WTC11 (cell line): ENCODE data around the gene COL27A1.

Experiments used
- FOXP1 ChIP-seq: sonication (generic); formaldehyde crosslinking; IDR thresholded peaks from 2 replicates; pipeline ENCODE4 v1.8.0; 2022; ENCODE audit warnings: missing genetic modification reagents, mild to moderate bottlenecking, moderate library complexity, borderline replicate concordance
- GRHL2 ChIP-seq: fragments of 250-450 bp; sonication (Bioruptor Pico); IDR thresholded peaks from 2 replicates; pipeline ENCODE4 v1.8.0; 2022; ENCODE audit warnings: mild to moderate bottlenecking, moderate library complexity; ENCODE audit not compliant: insufficient replicate concordance, severe bottlenecking
- MXD4 ChIP-seq: fragments of 250-450 bp; sonication (Bioruptor Pico); IDR thresholded peaks from 2 replicates; pipeline ENCODE4 v1.8.0; 2021; ENCODE audit warnings: mild to moderate bottlenecking, moderate library complexity, borderline replicate concordance
- NFYB ChIP-seq: sonication (generic); formaldehyde crosslinking; conservative IDR thresholded peaks from 2 replicates; pipeline ENCODE4 v1.8.0; 2022; ENCODE audit warnings: low read depth, missing genetic modification reagents
- NR3C1 ChIP-seq: sonication (generic); formaldehyde crosslinking; conservative IDR thresholded peaks from 2 replicates; pipeline ENCODE4 v1.8.1; 2023; ENCODE audit warnings: low read depth, mild to moderate bottlenecking, missing genetic modification reagents
- ZNF232 ChIP-seq: sonication (generic); formaldehyde crosslinking; IDR thresholded peaks from 2 replicates; pipeline ENCODE4 v1.8.0; 2022; ENCODE audit warnings: mild to moderate bottlenecking, missing genetic modification reagents
- TF ChIP-seq, protein P1 (sequence below): fragments of 200-600 bp; IDR thresholded peaks from 2 replicates; pipeline ENCODE4 v1.8.0; 2022; ENCODE audit warnings: antibody characterized with exemption
- TF ChIP-seq, protein P2 (sequence below): sonication (generic); formaldehyde crosslinking; IDR thresholded peaks from 2 replicates; pipeline ENCODE4 v1.8.1; 2022; ENCODE audit warnings: low read depth, mild to moderate bottlenecking, moderate library complexity, missing genetic modification reagents, borderline replicate concordance

DNA sequence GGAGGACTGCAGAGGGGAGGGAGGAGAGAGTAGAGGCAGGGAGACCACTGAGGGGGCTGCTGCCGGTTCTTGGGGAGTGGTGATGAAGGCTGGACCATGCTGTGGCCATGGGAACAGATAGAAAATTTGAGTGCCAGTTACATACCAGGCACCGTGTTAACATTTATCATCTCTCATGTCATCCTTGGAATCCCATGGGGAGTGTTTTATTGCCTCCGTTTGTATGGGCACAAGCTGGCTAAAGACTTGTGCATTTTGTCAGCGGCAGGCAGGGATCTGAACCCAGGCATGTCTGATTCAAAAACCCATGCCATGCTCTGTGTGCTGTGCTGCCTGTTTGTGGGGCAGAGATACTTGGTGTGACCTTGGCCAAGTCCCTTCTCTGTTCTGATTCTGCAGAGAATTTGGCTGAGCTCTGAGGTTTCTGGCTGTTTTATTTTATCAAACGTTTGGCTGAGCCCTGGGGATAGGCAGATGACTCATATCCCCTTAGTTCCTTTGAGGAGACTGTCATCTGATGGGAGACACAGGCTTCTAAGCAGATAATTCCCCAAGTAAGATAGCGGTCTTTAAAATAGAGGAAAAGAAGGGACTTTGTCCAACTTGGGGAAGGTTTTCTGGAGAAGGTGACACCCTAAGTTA is 22.2 kb downstream of the COL27A1 start:
- TF ChIP-seq, protein P1, sequence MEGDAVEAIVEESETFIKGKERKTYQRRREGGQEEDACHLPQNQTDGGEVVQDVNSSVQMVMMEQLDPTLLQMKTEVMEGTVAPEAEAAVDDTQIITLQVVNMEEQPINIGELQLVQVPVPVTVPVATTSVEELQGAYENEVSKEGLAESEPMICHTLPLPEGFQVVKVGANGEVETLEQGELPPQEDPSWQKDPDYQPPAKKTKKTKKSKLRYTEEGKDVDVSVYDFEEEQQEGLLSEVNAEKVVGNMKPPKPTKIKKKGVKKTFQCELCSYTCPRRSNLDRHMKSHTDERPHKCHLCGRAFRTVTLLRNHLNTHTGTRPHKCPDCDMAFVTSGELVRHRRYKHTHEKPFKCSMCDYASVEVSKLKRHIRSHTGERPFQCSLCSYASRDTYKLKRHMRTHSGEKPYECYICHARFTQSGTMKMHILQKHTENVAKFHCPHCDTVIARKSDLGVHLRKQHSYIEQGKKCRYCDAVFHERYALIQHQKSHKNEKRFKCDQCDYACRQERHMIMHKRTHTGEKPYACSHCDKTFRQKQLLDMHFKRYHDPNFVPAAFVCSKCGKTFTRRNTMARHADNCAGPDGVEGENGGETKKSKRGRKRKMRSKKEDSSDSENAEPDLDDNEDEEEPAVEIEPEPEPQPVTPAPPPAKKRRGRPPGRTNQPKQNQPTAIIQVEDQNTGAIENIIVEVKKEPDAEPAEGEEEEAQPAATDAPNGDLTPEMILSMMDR = no peak
- no peak for TF ChIP-seq NFYB (CRISPR knock-in tag)
- no peak for TF ChIP-seq FOXP1 (CRISPR knock-in tag)
- TF ChIP-seq, protein P2, sequence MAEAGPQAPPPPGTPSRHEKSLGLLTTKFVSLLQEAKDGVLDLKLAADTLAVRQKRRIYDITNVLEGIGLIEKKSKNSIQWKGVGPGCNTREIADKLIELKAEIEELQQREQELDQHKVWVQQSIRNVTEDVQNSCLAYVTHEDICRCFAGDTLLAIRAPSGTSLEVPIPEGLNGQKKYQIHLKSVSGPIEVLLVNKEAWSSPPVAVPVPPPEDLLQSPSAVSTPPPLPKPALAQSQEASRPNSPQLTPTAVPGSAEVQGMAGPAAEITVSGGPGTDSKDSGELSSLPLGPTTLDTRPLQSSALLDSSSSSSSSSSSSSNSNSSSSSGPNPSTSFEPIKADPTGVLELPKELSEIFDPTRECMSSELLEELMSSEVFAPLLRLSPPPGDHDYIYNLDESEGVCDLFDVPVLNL (CRISPR knock-in tag) = no peak
- no peak for TF ChIP-seq ZNF232 (CRISPR knock-in tag)
- TF ChIP-seq GRHL2 (CRISPR knock-in tag) = no peak
- no peak for TF ChIP-seq MXD4 (CRISPR knock-in tag)
- TF ChIP-seq NR3C1 (CRISPR knock-in tag) = no peak
